DOHH2 (cell line): Measurements from ENCODE around the gene GNAT1.

ENCODE experiments used
- H3F3A ChIP-seq: fragments of 200-600 bp; sonication (generic), shearing (Covaris generic); 2 replicates; pipeline ENCODE4 v1.6.0; 2016; ENCODE audit warnings: antibody characterized with exemption, mild to moderate bottlenecking; ENCODE audit not compliant: control insufficient read depth, insufficient read depth
- H3K27ac ChIP-seq: fragments of 200-600 bp; sonication (generic); 2 replicates; pipeline ENCODE4 v1.5.1; 2014; ENCODE audit warnings: low read depth, mild to moderate bottlenecking, low read length, moderate library complexity
- H3K27me3 ChIP-seq: fragments of 200-600 bp; sonication (generic); 2 replicates; pipeline ENCODE4 v1.6.1; 2014; ENCODE audit warnings: mild to moderate bottlenecking, low read length, mixed read lengths; ENCODE audit not compliant: control insufficient read depth
- H3K36me3 ChIP-seq: fragments of 200-600 bp; sonication (generic); 2 replicates; pipeline ENCODE4 v1.6.1; 2014; ENCODE audit warnings: mild to moderate bottlenecking, low read length, moderate library complexity, mixed read lengths; ENCODE audit not compliant: control insufficient read depth
- H3K4me1 ChIP-seq: fragments of 200-600 bp; sonication (generic); 2 replicates; pipeline ENCODE4 v1.6.1; 2014; ENCODE audit warnings: mild to moderate bottlenecking, low read length, mixed read lengths; ENCODE audit not compliant: control insufficient read depth
- H3K4me2 ChIP-seq: fragments of 200-600 bp; sonication (generic); 2 replicates; pipeline ENCODE4 v1.6.0; 2014; ENCODE audit warnings: mild to moderate bottlenecking, low read length, moderate library complexity
- H3K4me3 ChIP-seq: fragments of 200-600 bp; sonication (generic); 2 replicates; pipeline ENCODE4 v1.5.1; 2014; ENCODE audit warnings: mild to moderate bottlenecking, low read length, mixed read lengths
- H3K79me2 ChIP-seq: fragments of 200-600 bp; sonication (generic); 2 replicates; pipeline ENCODE4 v1.6.1; 2014; ENCODE audit warnings: mild to moderate bottlenecking, low read length, mixed read lengths; ENCODE audit not compliant: control insufficient read depth
- H3K9me2 ChIP-seq: fragments of 200-600 bp; sonication (generic); replicated peaks from 2 replicates; pipeline ENCODE4 v1.6.1; 2014; ENCODE audit warnings: mild to moderate bottlenecking, low read length, mixed read lengths; ENCODE audit not compliant: control insufficient read depth
- H3K9me3 ChIP-seq: fragments of 200-600 bp; sonication (generic); 2 replicates; pipeline ENCODE4 v1.6.1; 2014; ENCODE audit warnings: antibody characterized with exemption, low read length, mixed read lengths; ENCODE audit not compliant: control insufficient read depth, insufficient read depth
- H4K20me1 ChIP-seq: fragments of 200-600 bp; sonication (generic); 2 replicates; pipeline ENCODE4 v1.6.0; 2014; ENCODE audit warnings: low read depth, mild to moderate bottlenecking, antibody characterized with exemption, low read length, moderate library complexity; ENCODE audit not compliant: control insufficient read depth, insufficient read depth
- EZH2phosphoT487 ChIP-seq: fragments of 200-600 bp; sonication (generic); IDR thresholded peaks from 2 replicates; pipeline ENCODE4 v1.6.1; 2017; ENCODE audit warnings: borderline replicate concordance, mild to moderate bottlenecking, antibody characterized with exemption, low read length, moderate library complexity, mixed read lengths
- TF ChIP-seq, protein P1 (sequence below): fragments of 200-600 bp; sonication (generic); IDR thresholded peaks from one replicate; pipeline ENCODE4 v1.5.1; 2014; ENCODE audit warnings: antibody characterized with exemption, mild to moderate bottlenecking, low read depth, low read length; ENCODE audit not compliant: poor library complexity, severe bottlenecking

The GNAT1 gene

DNA sequence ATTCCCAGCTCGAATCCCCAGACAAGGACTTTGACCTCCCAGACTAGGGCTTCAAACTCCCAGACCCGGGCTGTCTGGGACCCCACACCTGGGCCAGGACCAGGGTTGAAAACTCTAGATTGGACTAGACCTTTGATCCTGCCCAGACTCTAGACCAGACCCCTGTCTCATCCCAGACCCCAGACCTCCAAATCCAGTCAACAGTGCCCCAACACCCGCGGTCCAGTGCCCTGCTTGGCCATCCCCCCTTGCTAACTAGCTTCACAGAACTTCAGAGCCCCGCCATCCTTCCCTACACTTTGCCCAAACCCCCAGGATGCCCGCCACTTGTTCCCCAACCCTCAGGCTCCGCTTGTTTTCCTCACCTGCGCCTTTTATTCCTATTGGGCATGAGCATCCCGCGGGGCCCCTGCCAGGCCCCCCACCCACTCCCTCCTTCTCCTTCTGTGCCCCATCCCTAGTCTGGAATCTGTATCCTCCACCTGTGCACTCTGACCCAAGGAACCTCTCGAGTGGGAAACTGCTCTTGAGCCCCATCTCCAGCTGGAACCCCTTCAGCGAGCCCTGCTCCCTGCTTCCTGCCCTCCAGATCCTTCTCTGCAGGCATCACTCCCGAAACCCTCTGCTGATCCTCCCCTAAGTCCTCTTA is 45.2 kb downstream of the GNAT1 start:
- peaks cover 7% of the 10 kb centered on the region; the same call in 1 of the 2 replicates for H4K20me1 ChIP-seq
- H3K36me3 ChIP-seq, result peaks cover 28% of the 10 kb centered on the region
- H3K4me1 ChIP-seq, result peaks cover 49% of the 10 kb centered on the region
- peaks cover 55% of the 10 kb centered on the region for H3K79me2 ChIP-seq
- H3K4me2 ChIP-seq, result peak overlapping the region; percentile 86
- H3K9me2 ChIP-seq, result no peaks in the 10 kb centered on the region
- H3K4me3 ChIP-seq, result peak overlapping the region; percentile 79
- no peaks in the 10 kb centered on the region for H3K9me3 ChIP-seq
- H3K27me3 ChIP-seq, result no peaks in the 10 kb centered on the region
- peak overlapping the region; percentile 40 for H3K27ac ChIP-seq
- no peak for TF ChIP-seq EZH2phosphoT487
- TF ChIP-seq, protein P1, sequence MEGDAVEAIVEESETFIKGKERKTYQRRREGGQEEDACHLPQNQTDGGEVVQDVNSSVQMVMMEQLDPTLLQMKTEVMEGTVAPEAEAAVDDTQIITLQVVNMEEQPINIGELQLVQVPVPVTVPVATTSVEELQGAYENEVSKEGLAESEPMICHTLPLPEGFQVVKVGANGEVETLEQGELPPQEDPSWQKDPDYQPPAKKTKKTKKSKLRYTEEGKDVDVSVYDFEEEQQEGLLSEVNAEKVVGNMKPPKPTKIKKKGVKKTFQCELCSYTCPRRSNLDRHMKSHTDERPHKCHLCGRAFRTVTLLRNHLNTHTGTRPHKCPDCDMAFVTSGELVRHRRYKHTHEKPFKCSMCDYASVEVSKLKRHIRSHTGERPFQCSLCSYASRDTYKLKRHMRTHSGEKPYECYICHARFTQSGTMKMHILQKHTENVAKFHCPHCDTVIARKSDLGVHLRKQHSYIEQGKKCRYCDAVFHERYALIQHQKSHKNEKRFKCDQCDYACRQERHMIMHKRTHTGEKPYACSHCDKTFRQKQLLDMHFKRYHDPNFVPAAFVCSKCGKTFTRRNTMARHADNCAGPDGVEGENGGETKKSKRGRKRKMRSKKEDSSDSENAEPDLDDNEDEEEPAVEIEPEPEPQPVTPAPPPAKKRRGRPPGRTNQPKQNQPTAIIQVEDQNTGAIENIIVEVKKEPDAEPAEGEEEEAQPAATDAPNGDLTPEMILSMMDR, result no peak
- H3F3A ChIP-seq, result no peaks in the 10 kb centered on the region

DNA sequence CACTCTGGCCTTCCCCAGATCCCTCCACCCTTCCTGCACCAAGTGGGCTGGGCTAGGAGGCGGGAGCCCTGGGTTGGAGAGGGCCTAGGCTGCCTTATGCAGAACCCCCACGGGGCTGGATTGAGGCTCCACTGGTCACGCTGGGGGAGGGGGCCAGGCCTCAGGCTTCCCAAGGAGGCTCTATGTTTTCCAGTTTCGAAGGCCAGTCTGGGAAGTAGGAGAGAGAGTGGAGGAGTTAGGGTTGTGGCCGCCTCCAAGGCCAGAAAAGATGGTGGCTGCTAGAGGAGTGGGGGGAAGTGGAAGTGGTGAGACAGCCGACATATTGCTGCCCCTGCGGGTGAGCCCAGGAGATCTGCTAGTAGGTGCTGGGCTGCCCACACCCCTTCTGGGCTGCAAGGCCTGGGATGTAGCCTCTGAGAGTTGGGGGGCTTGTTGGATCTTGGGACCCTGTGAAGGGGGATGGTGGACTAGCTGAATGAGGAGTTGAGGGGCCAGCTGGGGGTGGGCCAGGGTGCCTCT is 45.8 kb downstream of the GNAT1 start:
- Histone ChIP-seq H3K36me3 (peaks cover 33% of the 10 kb centered on the region), H3F3A (no peaks in the 10 kb centered on the region), H3K79me2 (peaks cover 61% of the 10 kb centered on the region), H3K9me3 (no peaks in the 10 kb centered on the region), H3K4me1 (peaks cover 55% of the 10 kb centered on the region), H3K9me2 (no peaks in the 10 kb centered on the region), H4K20me1 (peaks cover 13% of the 10 kb centered on the region; the same call in 1 of the 2 replicates), H3K4me3 (peak overlapping the region; percentile 79), H3K27me3 (no peaks in the 10 kb centered on the region), H3K4me2 (peak overlapping the region; percentile 86), H3K27ac (peak overlapping the region; percentile 40)
- TF ChIP-seq, protein P1, result no peak
- no peak for TF ChIP-seq EZH2phosphoT487

DNA sequence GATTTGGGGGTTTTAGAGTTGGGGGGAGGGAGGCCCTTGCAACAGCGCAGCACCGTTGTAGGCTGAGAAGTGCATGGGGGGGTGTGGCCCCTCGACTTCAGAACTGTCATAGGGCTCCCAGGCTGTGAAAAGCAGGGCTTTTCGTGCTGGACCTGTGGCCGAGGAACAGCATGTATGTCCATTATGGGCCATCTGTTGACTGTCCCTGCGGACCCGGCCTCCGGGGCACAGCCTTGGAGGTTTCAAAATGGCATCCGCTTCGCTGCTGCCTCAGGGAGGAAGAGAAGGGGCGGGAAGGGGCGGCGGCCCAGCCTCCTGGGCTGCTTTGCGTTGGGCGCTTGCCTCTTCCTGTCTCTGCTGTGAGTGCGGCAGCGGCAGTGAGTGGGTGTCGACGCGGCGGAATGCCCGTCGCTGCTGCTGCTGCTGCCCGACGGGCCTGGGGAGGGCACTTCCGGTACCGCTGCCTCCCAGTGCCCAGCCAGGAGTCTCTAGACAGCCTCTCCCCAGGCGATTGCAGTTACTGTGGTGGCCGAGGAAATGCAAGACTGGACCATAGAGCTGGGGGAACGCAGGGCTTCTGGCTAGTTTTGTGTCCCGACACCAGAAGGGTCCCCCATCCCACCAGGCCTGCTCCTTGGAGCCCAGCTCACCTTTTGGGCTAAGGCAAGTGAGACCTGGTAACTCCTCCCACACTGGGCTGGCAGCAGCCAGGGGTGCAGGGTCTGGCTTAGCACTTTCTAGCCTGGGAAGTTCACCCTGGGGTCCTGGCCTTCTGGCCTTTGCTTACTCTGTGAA is 46.5 kb downstream of the GNAT1 start:
- peak overlapping the region; percentile 40 for H3K27ac ChIP-seq
- H4K20me1 ChIP-seq, result peaks cover 13% of the 10 kb centered on the region; the same call in 1 of the 2 replicates
- H3K27me3 ChIP-seq, result no peaks in the 10 kb centered on the region
- peaks cover 68% of the 10 kb centered on the region for H3K79me2 ChIP-seq
- no peaks in the 10 kb centered on the region for H3K9me2 ChIP-seq
- peak overlapping the region; percentile 79 for H3K4me3 ChIP-seq
- H3K4me1 ChIP-seq, result peaks cover 62% of the 10 kb centered on the region
- peak overlapping the region; percentile 86 for H3K4me2 ChIP-seq
- TF ChIP-seq EZH2phosphoT487, result no peak
- TF ChIP-seq, protein P1, result no peak
- peaks cover 5% of the 10 kb centered on the region for H3F3A ChIP-seq
- H3K36me3 ChIP-seq, result peaks cover 37% of the 10 kb centered on the region
- no peaks in the 10 kb centered on the region for H3K9me3 ChIP-seq
